SK-N-SH (cell line): ENCODE results near the gene DNTT. TPM values are rescaled to one million over a fixed set of nuclear protein-coding genes. Genes with fewer than 3 reads are reported as not detected.
A peak's percentile ranks its signal among the peaks of the same experiment; 100 is the strongest.

Experiments
- CTCF ChIA-PET: fragments of 300-600, 350-600 bp; formaldehyde crosslinking; extraction: SDS; loops from one replicate; lab custom pipeline; 2021; lab: Yijun Ruan, JAX
- POLR2A ChIA-PET: fragments of 350-600 bp; sonication (Branson Sonifier 250); formaldehyde crosslinking; extraction: SDS; loops from one replicate; lab custom pipeline; 2020; ENCODE audit warnings: antibody characterized with exemption, inconsistent platforms; lab: Yijun Ruan, JAX
- DNase-seq: peaks from one replicate; pipeline ENCODE4 v3.0.0; 2012
- H2AFZ ChIP-seq: fragments of 200-600 bp; sonication (generic); 2 replicates; pipeline ENCODE4 v1.8.1; 2016; ENCODE audit warnings: antibody characterized with exemption, mild to moderate bottlenecking, low read depth
- H3F3A ChIP-seq: fragments of 200-600 bp; sonication (generic); replicated peaks from 2 replicates; pipeline ENCODE3; 2016; ENCODE audit warnings: antibody characterized with exemption, mild to moderate bottlenecking; ENCODE audit not compliant: insufficient read depth
- H3K27ac ChIP-seq, 2 experiments: fragments of 200-500 bp in 1 of 2; fragments of 200-600 bp in 1 of 2; sonication (Bioruptor generic) in 1 of 2; sonication (generic), shearing (Covaris generic) in 1 of 2; 2 replicates each; pipeline versions ENCODE4 v1.5.1 to v1.6.1; 2014 to 2016; ENCODE audit warnings: low read depth in 2 of 2, inconsistent platforms in 1 of 2, low read length in 1 of 2, mild to moderate bottlenecking in 1 of 2, mixed read lengths in 1 of 2
- H3K27me3 ChIP-seq: fragments of 200-600 bp; sonication (generic), shearing (Covaris generic); 2 replicates; pipeline ENCODE4 v1.6.1; 2016; ENCODE audit warnings: mixed run types; ENCODE audit not compliant: insufficient read depth
- H3K36me3 ChIP-seq, 2 experiments: fragments of 200-500 bp in 1 of 2; fragments of 200-600 bp in 1 of 2; sonication (Bioruptor generic) in 1 of 2; sonication (generic) in 1 of 2; replicated peaks in 1 of 2; 2 replicates each; pipeline versions ENCODE3 to v1.5.1; 2014 to 2016; ENCODE audit warnings: low read length in 1 of 2, mild to moderate bottlenecking in 1 of 2; ENCODE audit not compliant: insufficient read depth in 2 of 2, control insufficient read depth in 1 of 2
- H3K4me1 ChIP-seq, 2 experiments: fragments of 200-500 bp in 1 of 2; fragments of 200-600 bp in 1 of 2; sonication (Bioruptor generic) in 1 of 2; sonication (generic), shearing (Covaris generic) in 1 of 2; 2 replicates each; pipeline versions ENCODE4 v1.5.1 to v1.6.1; 2014 to 2016; ENCODE audit warnings: low read depth in 1 of 2, low read length in 1 of 2, mixed run types in 1 of 2; ENCODE audit not compliant: insufficient read depth in 2 of 2, control insufficient read depth in 1 of 2
- H3K4me2 ChIP-seq: fragments of 200-600 bp; sonication (generic), shearing (Covaris generic); 2 replicates; pipeline ENCODE4 v1.6.1; 2017; ENCODE audit warnings: mixed run types
- H3K4me3 ChIP-seq, 2 experiments: fragments of 200-500 bp in 1 of 2; fragments of 200-600 bp in 1 of 2; sonication (Bioruptor generic) in 1 of 2; sonication (generic), shearing (Covaris generic) in 1 of 2; 2 replicates each; pipeline versions ENCODE4 v1.5.1 to v1.8.1; 2014 to 2016; ENCODE audit warnings: low read depth in 2 of 2, inconsistent platforms in 1 of 2, low read length in 1 of 2, mild to moderate bottlenecking in 1 of 2, mixed read lengths in 1 of 2, moderate library complexity in 1 of 2
- H3K79me2 ChIP-seq: fragments of 200-600 bp; sonication (generic); 2 replicates; pipeline ENCODE4 v1.8.1; 2017; ENCODE audit warnings: mild to moderate bottlenecking; ENCODE audit not compliant: insufficient read depth
- H3K9ac ChIP-seq: fragments of 200-600 bp; sonication (generic); 2 replicates; pipeline ENCODE4 v1.6.1; 2017; ENCODE audit warnings: mixed run types
- H3K9me2 ChIP-seq: fragments of 200-600 bp; sonication (generic); 2 replicates; pipeline ENCODE4 v1.6.1; 2017; ENCODE audit warnings: mixed run types
- H3K9me3 ChIP-seq: fragments of 200-600 bp; sonication (generic); 2 replicates; pipeline ENCODE4 v1.6.1; 2017; ENCODE audit warnings: mixed run types, mild to moderate bottlenecking, moderate library complexity
- H4K20me1 ChIP-seq: fragments of 200-600 bp; sonication (generic); 2 replicates; pipeline ENCODE4 v1.6.1; 2017; ENCODE audit warnings: mild to moderate bottlenecking, mixed run types; ENCODE audit not compliant: insufficient read depth
- CTCF ChIP-seq: fragments of 200-600 bp; sonication (generic); IDR thresholded peaks from 2 replicates; pipeline ENCODE4 v1.6.1; 2017; ENCODE audit warnings: antibody characterized with exemption, mild to moderate bottlenecking, moderate library complexity
- FOSL2 ChIP-seq: IDR thresholded peaks from 2 replicates; pipeline ENCODE4 v1.4.0; 2012; ENCODE audit warnings: low read depth, mild to moderate bottlenecking, moderate library complexity, borderline replicate concordance
- FOXM1 ChIP-seq: IDR thresholded peaks from 2 replicates; pipeline ENCODE4 v1.4.0; 2012; ENCODE audit warnings: low read depth, mild to moderate bottlenecking
- MEF2A ChIP-seq: IDR thresholded peaks from 2 replicates; pipeline ENCODE4 v1.4.0; 2012; ENCODE audit warnings: low read depth, borderline replicate concordance
- PBX3 ChIP-seq: IDR thresholded peaks from 2 replicates; pipeline ENCODE4; 2012
- POLR2AphosphoS5 ChIP-seq: IDR thresholded peaks from 2 replicates; pipeline ENCODE4 v1.6.1; 2012; ENCODE audit warnings: low read depth, low read length
- RCOR1 ChIP-seq: fragments of 150-350 bp; IDR thresholded peaks from 2 replicates; pipeline ENCODE4 v1.6.1; 2017; ENCODE audit warnings: antibody characterized with exemption, low read length
- RFX5 ChIP-seq: IDR thresholded peaks from 2 replicates; pipeline ENCODE4 v1.6.1; 2012; ENCODE audit warnings: mild to moderate bottlenecking, improper control_type of control experiment, low read length
- SIN3A ChIP-seq: IDR thresholded peaks from 2 replicates; pipeline ENCODE4 v1.6.1; 2012; ENCODE audit warnings: low read depth, mild to moderate bottlenecking, low read length, moderate library complexity, borderline replicate concordance
- TAF1 ChIP-seq: IDR thresholded peaks from 2 replicates; pipeline ENCODE4 v1.6.1; 2012; ENCODE audit warnings: low read depth, mild to moderate bottlenecking, low read length, moderate library complexity, borderline replicate concordance
- TCF12 ChIP-seq: IDR thresholded peaks from 2 replicates; pipeline ENCODE4 v1.4.0; 2012
- USF1 ChIP-seq: IDR thresholded peaks from 2 replicates; pipeline ENCODE4 v1.4.0; 2012; ENCODE audit warnings: low read depth, borderline replicate concordance
- YY1 ChIP-seq: IDR thresholded peaks from 2 replicates; pipeline ENCODE4 v1.4.0; 2012; ENCODE audit warnings: low read depth, mild to moderate bottlenecking
- WGBS: methylation state at CpG from one replicate; pipeline ENCODE4 v1.1.6; 2017; ENCODE audit warnings: low lambda C conversion rate; 5-methylcytosine and 5-hydroxymethylcytosine counted together
- polyA plus RNA-seq, 3 experiments: library from polyadenylated mRNA; depleted of rRNA; stranded (reverse); fragments of >200 nt; gene quantifications; 2 replicates each; pipeline ENCODE4 v1.2.3, GENCODE V29; 2012

DNTT gene
- polyA plus RNA-seq, 1 of the 3 experiments (the other 2 are of a cell fraction), result not detected

GRCh38 chr10:96374639-96374984, 70.4 kb downstream of the DNTT start:
- TF ChIP-seq PBX3 (no peak), TAF1 (no peak), CTCF (no peak), YY1 (no peak), MEF2A (no peak), SIN3A (no peak), FOSL2 (no peak), POLR2AphosphoS5 (no peak), RFX5 (no peak), FOXM1 (no peak), RCOR1 (no peak), TCF12 (no peak), USF1 (no peak)
- H2AFZ ChIP-seq, result peak overlapping the region; percentile 88
- peaks cover 0 to 9% of the 10 kb centered on the region in 2 experiments; a peak in 1 of 4 replicates for H3K4me1 ChIP-seq
- ChIA-PET CTCF (interaction anchor here (0.6 to 6.0 kb wide), 61 partner anchors 9 to 914 kb away, joined by 3 to 103 read pairs (median 5); partner anchors contain the start of genes OPALIN and TLL2), POLR2A (no interaction called here)
- no peaks in the 10 kb centered on the region for H3K27me3 ChIP-seq
- H3K4me2 ChIP-seq, result no peak overlapping the region
- H3K9me3 ChIP-seq, result no peaks in the 10 kb centered on the region
- no peak overlapping the region for H3K27ac ChIP-seq
- DNase-seq, result peak; percentile 51
- no peaks in the 10 kb centered on the region for H3K36me3 ChIP-seq
- peak overlapping the region in 1 of 2 experiments; percentile 44; a peak in 1 of 4 replicates for H3K4me3 ChIP-seq
- H4K20me1 ChIP-seq, result no peaks in the 10 kb centered on the region
- H3K9me2 ChIP-seq, result no peaks in the 10 kb centered on the region
- H3F3A ChIP-seq, result no peaks in the 10 kb centered on the region
- H3K79me2 ChIP-seq, result no peaks in the 10 kb centered on the region
- 69% methylated on average over 9 of the region's 9 CpGs for WGBS
- H3K9ac ChIP-seq, result no peak overlapping the region
